Right lobe of liver (tissue), 6 donors: ENCODE measurements around the gene OGN. TPM values are rescaled to one million over a fixed set of nuclear protein-coding genes. Genes with fewer than 3 reads are reported as not detected.

Experiments
- ATAC-seq, 4 donors: fragments of 200-7000 bp; cut with Tn5 transposase; one replicate each; pipeline ENCODE4 v1.9.1; 2020; ENCODE audit warnings: mild to moderate bottlenecking in 4 of 4, moderate library complexity in 4 of 4
- DNase-seq, 3 donors: peaks; one replicate each; pipeline ENCODE4 v3.0.0-alpha.2; 2020
- H3K27ac ChIP-seq, 3 donors: fragments of 200-600 bp; one replicate each; pipeline ENCODE4 v1.8.0; 2022
- H3K27me3 ChIP-seq, 2 donors: fragments of 200-600 bp; one replicate each; pipeline ENCODE4 v1.8.0; 2022
- H3K36me3 ChIP-seq, 4 donors: fragments of 200-600 bp; sonication (generic) in 1 of 4; one replicate each; pipeline versions ENCODE4 v1.5.1 to v1.8.0; 2017 to 2022; ENCODE audit warnings: control low read depth in 1 of 4
- H3K4me1 ChIP-seq, 4 donors: fragments of 200-600 bp; sonication (generic) in 1 of 4; one replicate each; pipeline versions ENCODE4 v1.5.1 to v1.8.0; 2017 to 2022; ENCODE audit warnings: control low read depth in 1 of 4
- H3K4me3 ChIP-seq, 3 donors: fragments of 200-600 bp; one replicate each; pipeline ENCODE4 v1.8.0; 2022
- H3K9me3 ChIP-seq, 4 donors: fragments of 200-600 bp; sonication (generic) in 1 of 4; one replicate each; pipeline versions ENCODE4 v1.5.1 to v1.8.0; 2017 to 2022; ENCODE audit warnings: control low read depth in 1 of 4
- POLR2A ChIP-seq: fragments of 450-650 bp; IDR thresholded peaks from one replicate; pipeline ENCODE4 v1.6.1; 2017; ENCODE audit warnings: antibody characterized with exemption, mild to moderate bottlenecking
- WGBS: methylation state at CpG from one replicate; pipeline ENCODE4 v1.1.6; 2018; ENCODE audit warnings: low coverage, low lambda C conversion rate; ENCODE audit not compliant: insufficient coverage; ENCODE audit errors: missing lambda C conversion rate; 5-methylcytosine and 5-hydroxymethylcytosine counted together
- intact Hi-C, 2 donors: fragments of 100-400 bp; cut with DNase I; formaldehyde crosslinking; loops; one replicate each; pipeline versions ENCODE4 v1.11.2 to v1.14.1; 2022
- total RNA-seq, 6 experiments: library from RNA; depleted of rRNA in 2 of 6; stranded (reverse); fragments of >200 nt in 2 of 6; fragmentation: NEBNext Ultra II Directional in 3 of 6; extraction: Animal tissue kit (Norgen Biotek cat#: 25700) in 3 of 6; gene quantifications; one replicate each; pipeline versions ENCODE4 v1.1.0 to v1.2.4, GENCODE V29; 2016 to 2023
- TF ChIP-seq, protein P1 (sequence below), 4 donors: fragments of 200-600 bp in 3 of 4; fragments of 450-650 bp in 1 of 4; IDR thresholded peaks; one replicate each; pipeline versions ENCODE4 v1.5.1 to v1.8.0; 2016 to 2022; ENCODE audit warnings: antibody characterized with exemption in 4 of 4, mild to moderate bottlenecking in 2 of 4
- donor health status: DM: no; HTN: yes; CAD: no.
- donor health status: DM: no; HTN: no; CAD: no.
- donor health status: DM: no; HTN: no; CAD: no.
- donor health status: DM: no; HTN: yes; CAD: no.
- donor health status: DM: no; HTN: yes; CAD: no.

OGN gene
- total RNA-seq, 6 experiments from 2014 or later, result 0.31 to 1.6 (median 0.43) TPM; not detected in 1

- intact Hi-C loops, result no loop called here
- no peaks in the 10 kb centered on the region for H3K9me3 ChIP-seq
- DNase-seq (no peak), ATAC-seq (no peak)
- H3K27me3 ChIP-seq, result no peaks in the 10 kb centered on the region
- H3K27ac ChIP-seq, result no peak overlapping the region
- H3K4me3 ChIP-seq, result no peak overlapping the region
- H3K36me3 ChIP-seq, result no peaks in the 10 kb centered on the region
- H3K4me1 ChIP-seq, result no peaks in the 10 kb centered on the region
- 50% methylated on average over 2 of the region's 2 CpGs for WGBS
- TF ChIP-seq, protein P1, sequence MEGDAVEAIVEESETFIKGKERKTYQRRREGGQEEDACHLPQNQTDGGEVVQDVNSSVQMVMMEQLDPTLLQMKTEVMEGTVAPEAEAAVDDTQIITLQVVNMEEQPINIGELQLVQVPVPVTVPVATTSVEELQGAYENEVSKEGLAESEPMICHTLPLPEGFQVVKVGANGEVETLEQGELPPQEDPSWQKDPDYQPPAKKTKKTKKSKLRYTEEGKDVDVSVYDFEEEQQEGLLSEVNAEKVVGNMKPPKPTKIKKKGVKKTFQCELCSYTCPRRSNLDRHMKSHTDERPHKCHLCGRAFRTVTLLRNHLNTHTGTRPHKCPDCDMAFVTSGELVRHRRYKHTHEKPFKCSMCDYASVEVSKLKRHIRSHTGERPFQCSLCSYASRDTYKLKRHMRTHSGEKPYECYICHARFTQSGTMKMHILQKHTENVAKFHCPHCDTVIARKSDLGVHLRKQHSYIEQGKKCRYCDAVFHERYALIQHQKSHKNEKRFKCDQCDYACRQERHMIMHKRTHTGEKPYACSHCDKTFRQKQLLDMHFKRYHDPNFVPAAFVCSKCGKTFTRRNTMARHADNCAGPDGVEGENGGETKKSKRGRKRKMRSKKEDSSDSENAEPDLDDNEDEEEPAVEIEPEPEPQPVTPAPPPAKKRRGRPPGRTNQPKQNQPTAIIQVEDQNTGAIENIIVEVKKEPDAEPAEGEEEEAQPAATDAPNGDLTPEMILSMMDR (IDR thresholded peaks at IDR 0.05), result no peak
- no peak for TF ChIP-seq POLR2A
Measured at GRCh38 chr9:92369075-92369474, 35.3 kb downstream of the OGN start.

- intact Hi-C loops, result no loop called here
- DNase-seq, result no peak
- WGBS, result 84% methylated on average over 3 of the region's 3 CpGs
- no peak overlapping the region for H3K4me3 ChIP-seq
- no peak overlapping the region for H3K27ac ChIP-seq
- no peaks in the 10 kb centered on the region for H3K36me3 ChIP-seq
- no peak for ATAC-seq
- H3K9me3 ChIP-seq, result no peaks in the 10 kb centered on the region
- no peaks in the 10 kb centered on the region for H3K27me3 ChIP-seq
- no peaks in the 10 kb centered on the region for H3K4me1 ChIP-seq
- TF ChIP-seq, protein P1 (IDR thresholded peaks at IDR 0.05), result no peak
- no peak for TF ChIP-seq POLR2A
Measured at GRCh38 chr9:92360083-92360482, 44.3 kb downstream of the OGN start.

GRCh38 chr9:92359394-92359995, 44.9 kb downstream of the OGN start:
- Histone ChIP-seq H3K27ac (no peak overlapping the region), H3K4me3 (no peak overlapping the region), H3K36me3 (no peaks in the 10 kb centered on the region), H3K9me3 (no peaks in the 10 kb centered on the region), H3K4me1 (no peaks in the 10 kb centered on the region), H3K27me3 (no peaks in the 10 kb centered on the region)
- 67% methylated on average over 2 of the region's 2 CpGs for WGBS
- peak in 1 of 4 donors; percentile 19 for ATAC-seq
- intact Hi-C loops, result no loop called here
- no peak for DNase-seq
- TF ChIP-seq POLR2A, result no peak
- TF ChIP-seq, protein P1 (IDR thresholded peaks at IDR 0.05), result no peak

GRCh38 chr9:92353051-92353450, 51.3 kb downstream of the OGN start:
- no peaks in the 10 kb centered on the region for H3K27me3 ChIP-seq
- no peaks in the 10 kb centered on the region for H3K4me1 ChIP-seq
- ATAC-seq (no peak), DNase-seq (no peak)
- H3K36me3 ChIP-seq, result no peaks in the 10 kb centered on the region
- no peaks in the 10 kb centered on the region for H3K9me3 ChIP-seq
- no peak overlapping the region for H3K27ac ChIP-seq
- H3K4me3 ChIP-seq, result no peak overlapping the region
- intact Hi-C loops, result no loop called here
- no peak for TF ChIP-seq POLR2A
- TF ChIP-seq, protein P1 (IDR thresholded peaks at IDR 0.05), result no peak
- WGBS, result 36% methylated on average over 4 of the region's 6 CpGs

- Histone ChIP-seq H3K27me3 (no peaks in the 10 kb centered on the region), H3K27ac (no peak overlapping the region), H3K9me3 (no peaks in the 10 kb centered on the region), H3K36me3 (no peaks in the 10 kb centered on the region), H3K4me1 (no peaks in the 10 kb centered on the region), H3K4me3 (no peak overlapping the region)
- TF ChIP-seq POLR2A, result no peak
- TF ChIP-seq, protein P1 (IDR thresholded peaks at IDR 0.05), result no peak
- ATAC-seq (no peak), DNase-seq (no peak)
- intact Hi-C loops, result no loop called here
Measured at GRCh38 chr9:92350740-92351133, 53.6 kb downstream of the OGN start.
